Suprapubic skin (tissue), 4 donors: Measurements from ENCODE around the gene ABCE1.

Experiments
- EP300 ChIP-seq: sonication (generic); formaldehyde crosslinking; IDR thresholded peaks from one replicate; pipeline ENCODE4 v1.6.1; 2017; ENCODE audit warnings: antibody characterized with exemption
- POLR2A ChIP-seq, 2 donors: fragments of 450-650 bp; IDR thresholded peaks; one replicate each; pipeline ENCODE4 v1.6.1; 2017; ENCODE audit warnings: antibody characterized with exemption in 2 of 2, mild to moderate bottlenecking in 2 of 2, moderate library complexity in 2 of 2
- POLR2AphosphoS5 ChIP-seq, 3 donors: sonication (generic); formaldehyde crosslinking; IDR thresholded peaks; one replicate each; pipeline ENCODE4 v1.6.1; 2017; ENCODE audit warnings: antibody characterized with exemption in 3 of 3
- TF ChIP-seq, protein P1 (sequence below), 2 donors: fragments of 200-600 bp in 1 of 2; fragments of 450-650 bp in 1 of 2; sonication (generic) in 1 of 2; IDR thresholded peaks; one replicate each; pipeline ENCODE4 v1.5.1; 2016 to 2019; ENCODE audit warnings: antibody characterized with exemption in 2 of 2, mild to moderate bottlenecking in 1 of 2, moderate library complexity in 1 of 2

GRCh38 chr4:145056325-145057130 is 41.6 kb upstream of the ABCE1 start:
- TF ChIP-seq POLR2AphosphoS5 (IDR thresholded peaks at IDR 0.05) (no peak), EP300 (no peak), POLR2A (IDR thresholded peaks at IDR 0.05) (no peak)
- TF ChIP-seq, protein P1, sequence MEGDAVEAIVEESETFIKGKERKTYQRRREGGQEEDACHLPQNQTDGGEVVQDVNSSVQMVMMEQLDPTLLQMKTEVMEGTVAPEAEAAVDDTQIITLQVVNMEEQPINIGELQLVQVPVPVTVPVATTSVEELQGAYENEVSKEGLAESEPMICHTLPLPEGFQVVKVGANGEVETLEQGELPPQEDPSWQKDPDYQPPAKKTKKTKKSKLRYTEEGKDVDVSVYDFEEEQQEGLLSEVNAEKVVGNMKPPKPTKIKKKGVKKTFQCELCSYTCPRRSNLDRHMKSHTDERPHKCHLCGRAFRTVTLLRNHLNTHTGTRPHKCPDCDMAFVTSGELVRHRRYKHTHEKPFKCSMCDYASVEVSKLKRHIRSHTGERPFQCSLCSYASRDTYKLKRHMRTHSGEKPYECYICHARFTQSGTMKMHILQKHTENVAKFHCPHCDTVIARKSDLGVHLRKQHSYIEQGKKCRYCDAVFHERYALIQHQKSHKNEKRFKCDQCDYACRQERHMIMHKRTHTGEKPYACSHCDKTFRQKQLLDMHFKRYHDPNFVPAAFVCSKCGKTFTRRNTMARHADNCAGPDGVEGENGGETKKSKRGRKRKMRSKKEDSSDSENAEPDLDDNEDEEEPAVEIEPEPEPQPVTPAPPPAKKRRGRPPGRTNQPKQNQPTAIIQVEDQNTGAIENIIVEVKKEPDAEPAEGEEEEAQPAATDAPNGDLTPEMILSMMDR (IDR thresholded peaks at IDR 0.05), result no peak
